WTC11 (cell line): ENCODE results near the gene ANGPTL1.

Source experiments
- FOXP1 ChIP-seq: sonication (generic); formaldehyde crosslinking; IDR thresholded peaks from 2 replicates; pipeline ENCODE4 v1.8.0; 2022; ENCODE audit warnings: missing genetic modification reagents, mild to moderate bottlenecking, moderate library complexity, borderline replicate concordance
- NR1H2 ChIP-seq: sonication (generic); formaldehyde crosslinking; IDR thresholded peaks from 2 replicates; pipeline ENCODE4 v1.9.0; 2021; ENCODE audit warnings: mild to moderate bottlenecking, moderate library complexity, missing genetic modification reagents
- TP53 ChIP-seq: sonication (generic); formaldehyde crosslinking; IDR thresholded peaks from 2 replicates; pipeline ENCODE4 v1.8.1; 2023; ENCODE audit warnings: mild to moderate bottlenecking, missing genetic modification reagents
- TF ChIP-seq, protein P1 (sequence below): fragments of 200-600 bp; IDR thresholded peaks from 2 replicates; pipeline ENCODE4 v1.8.0; 2022; ENCODE audit warnings: antibody characterized with exemption
- TF ChIP-seq, protein P2 (sequence below): sonication (generic); formaldehyde crosslinking; IDR thresholded peaks from 2 replicates; pipeline ENCODE4 v1.8.1; 2022; ENCODE audit warnings: low read depth, missing genetic modification reagents, borderline replicate concordance
- TF ChIP-seq, protein P3 (sequence below): sonication (generic); formaldehyde crosslinking; IDR thresholded peaks from 2 replicates; pipeline ENCODE4 v1.8.0; 2022; ENCODE audit warnings: mild to moderate bottlenecking, missing genetic modification reagents

DNA sequence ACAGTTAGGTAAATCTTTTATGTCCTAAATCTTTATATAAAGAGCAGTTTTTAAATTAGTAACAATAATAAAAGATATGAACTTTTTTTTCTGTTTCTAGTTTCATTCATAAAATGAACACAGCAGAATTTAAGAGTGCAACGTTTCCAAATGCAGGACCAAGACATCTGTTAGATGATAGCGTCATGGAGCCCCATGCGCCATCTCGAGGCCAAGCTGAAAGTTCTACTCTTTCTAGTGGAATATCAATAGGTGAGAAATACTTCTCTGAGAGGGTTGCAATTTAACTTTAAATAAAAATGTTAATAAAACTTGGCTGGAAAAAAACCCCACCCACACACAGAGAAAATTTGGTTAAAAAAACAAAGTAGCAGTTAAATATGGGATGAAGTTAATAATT lies 15.0 kb upstream of the ANGPTL1 start:
- TF ChIP-seq, protein P1, sequence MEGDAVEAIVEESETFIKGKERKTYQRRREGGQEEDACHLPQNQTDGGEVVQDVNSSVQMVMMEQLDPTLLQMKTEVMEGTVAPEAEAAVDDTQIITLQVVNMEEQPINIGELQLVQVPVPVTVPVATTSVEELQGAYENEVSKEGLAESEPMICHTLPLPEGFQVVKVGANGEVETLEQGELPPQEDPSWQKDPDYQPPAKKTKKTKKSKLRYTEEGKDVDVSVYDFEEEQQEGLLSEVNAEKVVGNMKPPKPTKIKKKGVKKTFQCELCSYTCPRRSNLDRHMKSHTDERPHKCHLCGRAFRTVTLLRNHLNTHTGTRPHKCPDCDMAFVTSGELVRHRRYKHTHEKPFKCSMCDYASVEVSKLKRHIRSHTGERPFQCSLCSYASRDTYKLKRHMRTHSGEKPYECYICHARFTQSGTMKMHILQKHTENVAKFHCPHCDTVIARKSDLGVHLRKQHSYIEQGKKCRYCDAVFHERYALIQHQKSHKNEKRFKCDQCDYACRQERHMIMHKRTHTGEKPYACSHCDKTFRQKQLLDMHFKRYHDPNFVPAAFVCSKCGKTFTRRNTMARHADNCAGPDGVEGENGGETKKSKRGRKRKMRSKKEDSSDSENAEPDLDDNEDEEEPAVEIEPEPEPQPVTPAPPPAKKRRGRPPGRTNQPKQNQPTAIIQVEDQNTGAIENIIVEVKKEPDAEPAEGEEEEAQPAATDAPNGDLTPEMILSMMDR: no peak
- TF ChIP-seq, protein P2, sequence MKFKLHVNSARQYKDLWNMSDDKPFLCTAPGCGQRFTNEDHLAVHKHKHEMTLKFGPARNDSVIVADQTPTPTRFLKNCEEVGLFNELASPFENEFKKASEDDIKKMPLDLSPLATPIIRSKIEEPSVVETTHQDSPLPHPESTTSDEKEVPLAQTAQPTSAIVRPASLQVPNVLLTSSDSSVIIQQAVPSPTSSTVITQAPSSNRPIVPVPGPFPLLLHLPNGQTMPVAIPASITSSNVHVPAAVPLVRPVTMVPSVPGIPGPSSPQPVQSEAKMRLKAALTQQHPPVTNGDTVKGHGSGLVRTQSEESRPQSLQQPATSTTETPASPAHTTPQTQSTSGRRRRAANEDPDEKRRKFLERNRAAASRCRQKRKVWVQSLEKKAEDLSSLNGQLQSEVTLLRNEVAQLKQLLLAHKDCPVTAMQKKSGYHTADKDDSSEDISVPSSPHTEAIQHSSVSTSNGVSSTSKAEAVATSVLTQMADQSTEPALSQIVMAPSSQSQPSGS (CRISPR knock-in tag): no peak
- TF ChIP-seq, protein P3, sequence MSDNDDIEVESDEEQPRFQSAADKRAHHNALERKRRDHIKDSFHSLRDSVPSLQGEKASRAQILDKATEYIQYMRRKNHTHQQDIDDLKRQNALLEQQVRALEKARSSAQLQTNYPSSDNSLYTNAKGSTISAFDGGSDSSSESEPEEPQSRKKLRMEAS (CRISPR knock-in tag): no peak
- no peak for TF ChIP-seq TP53 (CRISPR knock-in tag)
- no peak for TF ChIP-seq NR1H2
- TF ChIP-seq FOXP1 (CRISPR knock-in tag): no peak
